ENCODE results near the gene PDYN. TPM values are rescaled to one million over a fixed set of nuclear protein-coding genes. Genes with fewer than 3 reads are reported as not detected.

The PDYN gene
- total RNA-seq, 1 experiment from 2014 or later, result not detected

DNA sequence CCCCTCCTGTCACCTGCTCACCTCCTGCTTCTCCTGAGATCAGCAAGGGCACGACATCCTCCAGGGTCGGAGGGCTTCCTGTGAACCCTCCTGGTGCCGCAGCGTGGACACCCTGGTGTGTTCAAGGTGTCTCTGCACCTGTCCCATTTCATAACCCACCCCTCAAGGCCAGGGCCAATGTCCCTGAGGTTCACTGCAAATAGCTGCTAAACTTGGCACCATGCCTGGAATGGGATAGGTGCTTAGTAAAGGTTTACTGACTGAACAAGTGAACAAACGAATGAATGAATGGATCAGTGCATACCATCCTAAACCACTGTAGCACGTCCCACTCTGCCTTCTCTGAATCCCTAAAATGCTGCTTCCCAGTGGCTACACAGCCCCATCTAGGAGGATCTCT lies 63.7 kb downstream of the PDYN start:
- no peak for DNase-seq
- no TSS peak for BruUV-seq (replicated peaks)
- POLR2A ChIA-PET (ENCODE audit: unreplicated experiment), result no interaction called here
- no peak overlapping the region for H3K4me3 ChIP-seq
- no peak overlapping the region for H3K27ac ChIP-seq
- no peaks in the 10 kb centered on the region for H3K79me2 ChIP-seq (ENCODE audit: low read depth)
- H3K27me3 ChIP-seq (ENCODE audit: insufficient read depth, low read depth), result no peaks in the 10 kb centered on the region
- CTCF ChIA-PET, result no interaction called here
- H3F3A ChIP-seq (ENCODE audit: insufficient read depth, low read depth), result no peaks in the 10 kb centered on the region
- TF ChIP-seq EZH2 (IDR thresholded peaks at IDR 0.05; ENCODE audit: low read depth) (no peak), CTCF (conservative IDR thresholded peaks at IDR 0.05) (no peak)
- no peaks in the 10 kb centered on the region for H3K9me3 ChIP-seq (ENCODE audit: insufficient read depth, low read depth)
- no peaks in the 10 kb centered on the region for H3K36me3 ChIP-seq (ENCODE audit: low read depth)
- H4K20me1 ChIP-seq (ENCODE audit: insufficient read depth), result no peaks in the 10 kb centered on the region
- H3K4me2 ChIP-seq, result no peak overlapping the region
- no peaks in the 10 kb centered on the region for H3K4me1 ChIP-seq (replicated peaks; ENCODE audit: insufficient read depth)
- H2AFZ ChIP-seq, result no peak overlapping the region
- no peaks in the 10 kb centered on the region for H3K9me2 ChIP-seq (ENCODE audit: insufficient read depth)
- intact Hi-C loops (cut with micrococcal nuclease; ENCODE audit: unreplicated experiment), result no loop called here

DNA sequence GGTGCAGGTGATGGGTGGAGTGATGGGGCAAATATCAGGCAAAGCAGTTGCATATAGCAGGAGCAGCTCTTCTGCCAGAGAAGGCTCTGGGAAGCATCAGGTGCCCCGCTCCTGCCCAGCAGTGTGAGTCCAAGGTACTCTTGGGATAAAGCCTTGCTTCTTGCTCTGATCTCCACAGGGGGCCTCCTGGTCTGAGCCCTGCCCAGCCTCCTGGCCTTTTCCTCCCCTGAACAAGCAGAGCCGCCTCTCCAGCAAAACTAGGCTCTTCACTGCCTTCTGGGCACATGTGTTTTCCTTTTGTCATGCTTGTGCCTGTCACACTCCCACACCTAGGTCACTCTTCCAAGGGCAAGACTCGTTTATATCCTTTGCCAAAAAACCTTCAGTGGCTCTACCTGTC lies 64.4 kb downstream of the PDYN start:
- Histone ChIP-seq H3K27me3 (ENCODE audit: insufficient read depth, low read depth) (no peaks in the 10 kb centered on the region), H3K9me2 (ENCODE audit: insufficient read depth) (no peaks in the 10 kb centered on the region), H3K9me3 (ENCODE audit: insufficient read depth, low read depth) (no peaks in the 10 kb centered on the region), H3K79me2 (ENCODE audit: low read depth) (no peaks in the 10 kb centered on the region), H3K27ac (no peak overlapping the region), H3K36me3 (ENCODE audit: low read depth) (no peaks in the 10 kb centered on the region), H3F3A (ENCODE audit: insufficient read depth, low read depth) (no peaks in the 10 kb centered on the region), H3K4me2 (no peak overlapping the region), H3K4me3 (no peak overlapping the region), H2AFZ (no peak overlapping the region), H3K4me1 (replicated peaks; ENCODE audit: insufficient read depth) (no peaks in the 10 kb centered on the region), H4K20me1 (ENCODE audit: insufficient read depth) (no peaks in the 10 kb centered on the region)
- DNase-seq, result no peak
- TF ChIP-seq CTCF (conservative IDR thresholded peaks at IDR 0.05), result no peak
- no peak for TF ChIP-seq EZH2 (IDR thresholded peaks at IDR 0.05; ENCODE audit: low read depth)
- intact Hi-C loops (cut with micrococcal nuclease; ENCODE audit: unreplicated experiment), result no loop called here
- ChIA-PET CTCF (no interaction called here), POLR2A (ENCODE audit: unreplicated experiment) (no interaction called here)
- BruUV-seq (replicated peaks), result no TSS peak

- Histone ChIP-seq H3K4me2 (no peak overlapping the region), H3K4me1 (replicated peaks; ENCODE audit: insufficient read depth) (no peaks in the 10 kb centered on the region), H3K27ac (no peak overlapping the region), H2AFZ (no peak overlapping the region), H3K79me2 (ENCODE audit: low read depth) (no peaks in the 10 kb centered on the region), H3K36me3 (ENCODE audit: low read depth) (no peaks in the 10 kb centered on the region), H3K9me2 (ENCODE audit: insufficient read depth) (no peaks in the 10 kb centered on the region), H4K20me1 (ENCODE audit: insufficient read depth) (no peaks in the 10 kb centered on the region), H3K27me3 (ENCODE audit: insufficient read depth, low read depth) (no peaks in the 10 kb centered on the region), H3K4me3 (no peak overlapping the region), H3F3A (ENCODE audit: insufficient read depth, low read depth) (no peaks in the 10 kb centered on the region), H3K9me3 (ENCODE audit: insufficient read depth, low read depth) (no peaks in the 10 kb centered on the region)
- intact Hi-C loops (cut with micrococcal nuclease; ENCODE audit: unreplicated experiment), result no loop called here
- no TSS peak for BruUV-seq (replicated peaks)
- no peak for DNase-seq
- CTCF ChIA-PET, result interaction anchor here (0.6 kb wide), 1 partner anchor 262 kb away, joined by 3 read pairs; no protein-coding TSS in a partner anchor
- no peak for TF ChIP-seq EZH2 (IDR thresholded peaks at IDR 0.05; ENCODE audit: low read depth)
- no peak for TF ChIP-seq CTCF (conservative IDR thresholded peaks at IDR 0.05)
- POLR2A ChIA-PET (ENCODE audit: unreplicated experiment), result interaction anchor here (0.6 to 0.8 kb wide), 2 partner anchors 10 to 84 kb away, joined by 3 read pairs; no protein-coding TSS in a partner anchor
Observed at GRCh38 chr20:1928782-1929181, 65.1 kb downstream of the PDYN start.

Other genes with a start within 250 kb of the PDYN start
- gene SIRPA, start 98.7 kb downstream of the PDYN start, total RNA-seq (2021), result 18.4 and 18.5 TPM in 2 replicates
- 36.7 and 38.4 TPM in 2 replicates for gene STK35, start 107.8 kb upstream of the PDYN start, total RNA-seq (2021)

All from PC-9 (cell line).